Panc1 (cell line): Measurements from ENCODE around the gene ESR1. TPM values are rescaled to one million over a fixed set of nuclear protein-coding genes. Genes with fewer than 3 reads are reported as not detected.

Experiments used
- ATAC-seq: fragments of 200-7000 bp; cut with Tn5 transposase; 2 replicates; pipeline ENCODE4 v1.9.1; 2020; ENCODE audit warnings: mild to moderate bottlenecking, moderate library complexity
- BruUV-seq: library from RNA; stranded (reverse); fragments of 400-500 nt; replicated peaks from 2 replicates; lab custom pipeline; 2021; lab: Mats Ljungman, UMichigan
- CTCF ChIA-PET: fragments of 300-600 bp; sonication (Branson Sonifier 250); formaldehyde crosslinking; loops from one replicate; lab custom pipeline; 2022; ENCODE audit warnings: antibody characterized with exemption; lab: Charles Lee
- POLR2A ChIA-PET: fragments of 300-600 bp; sonication (Branson Sonifier 250); formaldehyde crosslinking; loops from one replicate; lab custom pipeline; 2022; ENCODE audit warnings: antibody characterized with exemption; lab: Charles Lee
- DNase-seq: peaks from one replicate; pipeline ENCODE4 v3.0.0-alpha.2; 2010; ENCODE audit warnings: low read depth, low spot score
- H3K27ac ChIP-seq: 2 replicates; pipeline ENCODE4 v1.5.1; 2011; ENCODE audit warnings: mild to moderate bottlenecking, low read length, inconsistent platforms
- H3K27me3 ChIP-seq: fragments of 200-500 bp; sonication (Bioruptor generic); 2 replicates; pipeline ENCODE4 v1.6.0; 2014; ENCODE audit warnings: low read length, inconsistent platforms; ENCODE audit not compliant: control insufficient read depth, insufficient read depth
- H3K36me3 ChIP-seq: fragments of 200-500 bp; sonication (Bioruptor generic); 2 replicates; pipeline ENCODE4 v1.5.1; 2014; ENCODE audit warnings: inconsistent platforms, mild to moderate bottlenecking, low read length, moderate library complexity; ENCODE audit not compliant: control insufficient read depth, insufficient read depth
- H3K4me1 ChIP-seq: 2 replicates; pipeline ENCODE4 v1.5.1; 2011; ENCODE audit warnings: inconsistent platforms, mild to moderate bottlenecking, low read length, moderate library complexity; ENCODE audit not compliant: control insufficient read depth, insufficient read depth
- H3K4me3 ChIP-seq, 2 experiments: 2 replicates each; pipeline ENCODE4 v1.5.1; 2011 to 2012; ENCODE audit warnings: low read depth in 2 of 2, low read length in 2 of 2, mild to moderate bottlenecking in 2 of 2, inconsistent platforms in 1 of 2, moderate library complexity in 1 of 2
- H3K9me3 ChIP-seq: fragments of 200-500 bp; sonication (Bioruptor generic); 2 replicates; pipeline ENCODE4 v1.5.1; 2014; ENCODE audit warnings: low read depth, mild to moderate bottlenecking, inconsistent platforms, low read length, moderate library complexity; ENCODE audit not compliant: control insufficient read depth, insufficient read depth
- CTCF ChIP-seq: fragments of 450-650 bp; IDR thresholded peaks from 2 replicates; pipeline ENCODE4 v1.5.1; 2017; ENCODE audit warnings: mild to moderate bottlenecking
- POLR2AphosphoS5 ChIP-seq: IDR thresholded peaks from 2 replicates; pipeline ENCODE4 v1.6.1; 2012; ENCODE audit warnings: mild to moderate bottlenecking, low read depth, low read length, moderate library complexity
- SIN3A ChIP-seq: IDR thresholded peaks from 2 replicates; pipeline ENCODE4 v1.6.1; 2012; ENCODE audit warnings: low read depth, mild to moderate bottlenecking, low read length, moderate library complexity, borderline replicate concordance; ENCODE audit not compliant: insufficient read depth
- TCF7L2 ChIP-seq: IDR thresholded peaks from 2 replicates; pipeline ENCODE4 v1.6.1; 2011; ENCODE audit warnings: mild to moderate bottlenecking, low read depth, low read length, inconsistent platforms
- in situ Hi-C: cut with HindIII; loops from 2 replicates; pipeline ENCODE4 v1.10.0; 2016; ENCODE audit warnings: low sequenced_read_pairs, low pct_unique_long_range_greater_than_20kb
- intact Hi-C: fragments of 100-400 bp; cut with micrococcal nuclease; formaldehyde crosslinking; loops from one replicate; pipeline ENCODE4 v1.10.0; 2022; ENCODE audit not compliant: unreplicated experiment
- total RNA-seq: library from RNA; stranded (reverse); gene quantifications from one replicate; pipeline ENCODE4 v1.2.1, GENCODE V29; 2021; ENCODE audit not compliant: unreplicated experiment
- TF ChIP-seq, protein P1 (sequence below), 2 experiments: IDR thresholded peaks; 2 replicates each; pipeline ENCODE4 v1.6.1; 2011 to 2012; ENCODE audit warnings: low read depth in 2 of 2, control low read depth in 1 of 2, low read length in 1 of 2, mild to moderate bottlenecking in 1 of 2, moderate library complexity in 1 of 2; ENCODE audit not compliant: insufficient read depth in 1 of 2

The ESR1 gene
- total RNA-seq, 1 experiment from 2014 or later = 0.03 TPM

GRCh38 chr6:152176268-152176667, 368.8 kb downstream of the ESR1 start:
- no peak overlapping the region for H3K4me3 ChIP-seq
- DNase-seq (no peak), ATAC-seq (no peak)
- H3K4me1 ChIP-seq = no peaks in the 10 kb centered on the region
- POLR2A ChIA-PET = no interaction called here
- H3K27ac ChIP-seq = no peak overlapping the region
- no peaks in the 10 kb centered on the region for H3K9me3 ChIP-seq
- in situ Hi-C loops = no loop called here
- CTCF ChIA-PET = no interaction called here
- no peaks in the 10 kb centered on the region for H3K27me3 ChIP-seq
- BruUV-seq = no TSS peak
- no peaks in the 10 kb centered on the region for H3K36me3 ChIP-seq
- intact Hi-C loops = no loop called here
- TF ChIP-seq, protein P1, sequence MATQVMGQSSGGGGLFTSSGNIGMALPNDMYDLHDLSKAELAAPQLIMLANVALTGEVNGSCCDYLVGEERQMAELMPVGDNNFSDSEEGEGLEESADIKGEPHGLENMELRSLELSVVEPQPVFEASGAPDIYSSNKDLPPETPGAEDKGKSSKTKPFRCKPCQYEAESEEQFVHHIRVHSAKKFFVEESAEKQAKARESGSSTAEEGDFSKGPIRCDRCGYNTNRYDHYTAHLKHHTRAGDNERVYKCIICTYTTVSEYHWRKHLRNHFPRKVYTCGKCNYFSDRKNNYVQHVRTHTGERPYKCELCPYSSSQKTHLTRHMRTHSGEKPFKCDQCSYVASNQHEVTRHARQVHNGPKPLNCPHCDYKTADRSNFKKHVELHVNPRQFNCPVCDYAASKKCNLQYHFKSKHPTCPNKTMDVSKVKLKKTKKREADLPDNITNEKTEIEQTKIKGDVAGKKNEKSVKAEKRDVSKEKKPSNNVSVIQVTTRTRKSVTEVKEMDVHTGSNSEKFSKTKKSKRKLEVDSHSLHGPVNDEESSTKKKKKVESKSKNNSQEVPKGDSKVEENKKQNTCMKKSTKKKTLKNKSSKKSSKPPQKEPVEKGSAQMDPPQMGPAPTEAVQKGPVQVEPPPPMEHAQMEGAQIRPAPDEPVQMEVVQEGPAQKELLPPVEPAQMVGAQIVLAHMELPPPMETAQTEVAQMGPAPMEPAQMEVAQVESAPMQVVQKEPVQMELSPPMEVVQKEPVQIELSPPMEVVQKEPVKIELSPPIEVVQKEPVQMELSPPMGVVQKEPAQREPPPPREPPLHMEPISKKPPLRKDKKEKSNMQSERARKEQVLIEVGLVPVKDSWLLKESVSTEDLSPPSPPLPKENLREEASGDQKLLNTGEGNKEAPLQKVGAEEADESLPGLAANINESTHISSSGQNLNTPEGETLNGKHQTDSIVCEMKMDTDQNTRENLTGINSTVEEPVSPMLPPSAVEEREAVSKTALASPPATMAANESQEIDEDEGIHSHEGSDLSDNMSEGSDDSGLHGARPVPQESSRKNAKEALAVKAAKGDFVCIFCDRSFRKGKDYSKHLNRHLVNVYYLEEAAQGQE (IDR thresholded peaks at IDR 0.05; ENCODE audit: insufficient read depth in 1 of 2, low read depth in 2 of 2, low read length in 1 of 2) = no peak
- TF ChIP-seq POLR2AphosphoS5 (no peak), TCF7L2 (no peak), SIN3A (no peak), CTCF (no peak)
